DMS 273 treated with DMSO at 0.1 percent for 48 hours (cell line): Measurements from ENCODE around the gene ZSCAN25.
"Not testable (repeated sequence)": the region's sequence is repeated elsewhere in the genome, so short reads cannot be mapped to it uniquely, and the experiment has no call there.

Source experiments
- DNase-seq: peaks from one replicate; lab custom pipeline; 2025; lab: John Stamatoyannopoulos, UW

Gene ZSCAN25

GRCh38 chr7:99645590-99645989, 28.8 kb downstream of the ZSCAN25 start:
- no peak for DNase-seq

- DNase-seq: no peak
Measured at GRCh38 chr7:99648843-99649242, 32.1 kb downstream of the ZSCAN25 start.

DNA sequence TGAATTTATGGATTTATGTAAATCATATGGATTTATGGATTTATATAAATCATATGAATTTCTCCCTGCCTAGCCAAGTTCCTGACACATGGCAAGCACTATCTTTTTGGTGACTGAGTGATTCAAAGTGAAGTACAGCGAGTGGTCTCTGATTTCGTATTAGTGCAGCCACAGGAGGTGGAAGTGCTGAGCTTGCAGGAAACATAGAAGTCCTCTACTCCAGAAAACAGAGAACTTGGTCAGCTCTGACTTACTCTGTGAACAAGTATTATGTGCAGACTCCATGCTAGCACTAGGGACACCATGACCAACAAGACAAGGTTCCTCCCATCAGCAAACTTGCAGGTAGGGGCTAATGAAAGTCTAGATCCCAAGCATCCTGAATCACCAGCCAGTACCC, 34.5 kb downstream of the ZSCAN25 start:
- no peak for DNase-seq

DNA sequence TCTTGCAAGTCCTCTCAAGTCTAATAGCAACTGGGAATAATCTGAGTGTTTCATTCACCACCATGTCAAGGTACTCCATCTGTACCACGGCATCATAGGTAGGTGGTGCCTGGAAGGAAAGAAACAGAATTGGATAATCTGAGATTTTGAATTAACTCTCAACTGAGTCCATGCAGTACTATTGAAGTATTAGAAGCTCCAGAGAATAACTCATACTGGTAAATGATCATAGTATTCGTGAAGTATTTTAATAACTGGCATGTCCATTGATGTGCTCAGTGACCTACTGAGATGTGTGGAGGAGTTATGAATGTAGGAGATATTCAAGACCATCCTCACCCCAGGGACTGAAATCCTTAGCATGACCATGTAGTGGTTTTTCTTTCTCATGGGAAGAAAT, 35.9 kb downstream of the ZSCAN25 start:
- DNase-seq: no peak

- not testable (repeated sequence) for DNase-seq
Measured at GRCh38 chr7:99653269-99653668, 36.5 kb downstream of the ZSCAN25 start.

GRCh38 chr7:99653754-99654153, 37.0 kb downstream of the ZSCAN25 start:
- no peak for DNase-seq

GRCh38 chr7:99654626-99655025, 37.9 kb downstream of the ZSCAN25 start:
- not testable (repeated sequence) for DNase-seq

DNA sequence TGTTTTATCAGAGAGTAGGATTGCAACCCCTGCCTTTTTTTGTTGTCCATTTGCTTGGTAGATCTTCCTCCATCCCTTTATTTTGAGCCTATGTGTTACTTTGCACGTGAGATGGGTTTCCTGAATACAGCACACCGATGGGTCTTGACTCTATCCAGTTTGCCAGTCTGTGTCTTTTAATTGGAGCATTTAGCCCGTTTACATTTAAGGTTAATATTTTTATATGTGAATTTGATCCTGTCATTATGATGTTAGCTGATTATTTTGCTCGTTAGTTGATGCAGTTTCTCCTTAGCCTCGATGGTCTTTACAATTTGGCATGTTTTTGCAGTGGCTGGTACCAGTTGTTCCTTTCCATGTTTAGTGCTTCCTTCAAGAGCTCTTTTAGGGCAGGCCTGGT, 41.1 kb downstream of the ZSCAN25 start:
- DNase-seq: not testable (repeated sequence)

DNA sequence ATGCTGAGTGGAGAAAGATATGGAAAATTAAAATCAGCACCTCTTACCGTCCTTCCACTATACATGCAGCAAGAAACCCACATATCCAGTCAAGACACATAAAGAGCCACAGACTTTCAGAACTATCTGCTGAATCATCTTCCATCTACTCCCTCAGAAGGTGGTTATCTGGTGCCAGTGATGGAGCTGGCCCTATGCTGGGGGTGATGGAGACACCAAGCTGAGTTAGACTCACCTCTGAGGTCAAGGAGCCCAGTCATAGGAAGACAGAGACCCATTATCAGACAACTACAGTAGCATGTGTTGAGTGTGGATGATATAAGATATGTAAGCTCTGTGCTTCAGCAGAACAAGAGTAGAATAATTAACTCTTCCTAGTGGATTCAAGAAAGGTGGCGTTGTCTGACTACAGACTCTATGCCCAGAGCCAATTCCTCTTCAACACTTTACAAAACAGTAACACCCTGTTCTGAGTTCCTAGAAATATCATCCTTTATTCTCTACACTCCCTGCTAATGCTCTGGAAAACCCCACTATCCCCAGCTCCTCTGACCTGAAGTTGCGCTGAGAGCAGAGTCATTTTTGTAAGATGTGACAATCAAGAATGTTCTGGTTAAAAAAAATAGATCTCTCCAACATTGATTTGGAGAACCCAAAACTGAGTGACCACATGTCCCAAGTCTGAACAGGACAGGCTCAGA, 48.7 kb downstream of the ZSCAN25 start:
- DNase-seq: no peak

- no peak for DNase-seq
Measured at GRCh38 chr7:99666013-99666395, 49.3 kb downstream of the ZSCAN25 start.

DNA sequence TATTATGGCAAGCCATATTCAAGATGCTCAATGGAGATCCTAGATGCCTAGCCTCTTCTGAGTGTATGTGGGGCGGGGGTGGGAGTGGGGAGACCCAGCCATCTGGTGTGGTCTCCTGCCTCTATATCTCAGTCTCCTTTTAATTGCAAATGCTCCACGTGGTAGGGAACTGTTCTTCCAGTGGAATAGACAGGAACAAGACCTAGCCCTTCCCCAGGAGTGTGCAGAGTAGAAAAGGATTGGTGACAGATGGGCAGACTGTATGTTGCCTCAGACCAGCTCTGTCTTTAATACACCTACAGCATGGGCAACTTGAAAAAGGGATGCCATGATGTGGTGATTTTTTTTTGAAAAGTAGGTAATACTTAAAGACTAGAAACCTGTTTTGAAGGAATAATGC, 50.4 kb downstream of the ZSCAN25 start:
- peak; percentile 61 for DNase-seq

GRCh38 chr7:99668541-99668940, 51.8 kb downstream of the ZSCAN25 start:
- no peak for DNase-seq

- DNase-seq: no peak
Measured at GRCh38 chr7:99669782-99670181, 53.0 kb downstream of the ZSCAN25 start.

DNA sequence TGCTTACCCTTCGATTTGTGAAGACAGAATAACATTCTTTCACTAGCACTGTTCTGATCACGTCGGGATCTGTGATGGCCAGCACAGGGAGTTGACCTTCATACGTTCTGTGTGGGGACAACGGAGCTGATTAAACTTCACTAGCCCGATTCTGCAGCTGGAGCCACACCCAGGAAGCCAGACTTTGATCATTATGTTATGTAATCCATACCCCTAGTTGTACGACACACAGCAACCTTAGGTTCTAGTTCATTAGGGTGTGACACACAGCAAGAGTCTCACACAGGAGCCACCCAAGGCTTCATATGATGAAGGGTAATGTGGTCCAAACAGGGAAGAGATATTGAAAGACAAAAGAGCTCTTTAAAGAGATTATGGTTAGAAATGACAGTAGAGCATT, 55.8 kb downstream of the ZSCAN25 start:
- no peak for DNase-seq

- DNase-seq: no peak
Measured at GRCh38 chr7:99674995-99675742, 58.4 kb downstream of the ZSCAN25 start.

DNA sequence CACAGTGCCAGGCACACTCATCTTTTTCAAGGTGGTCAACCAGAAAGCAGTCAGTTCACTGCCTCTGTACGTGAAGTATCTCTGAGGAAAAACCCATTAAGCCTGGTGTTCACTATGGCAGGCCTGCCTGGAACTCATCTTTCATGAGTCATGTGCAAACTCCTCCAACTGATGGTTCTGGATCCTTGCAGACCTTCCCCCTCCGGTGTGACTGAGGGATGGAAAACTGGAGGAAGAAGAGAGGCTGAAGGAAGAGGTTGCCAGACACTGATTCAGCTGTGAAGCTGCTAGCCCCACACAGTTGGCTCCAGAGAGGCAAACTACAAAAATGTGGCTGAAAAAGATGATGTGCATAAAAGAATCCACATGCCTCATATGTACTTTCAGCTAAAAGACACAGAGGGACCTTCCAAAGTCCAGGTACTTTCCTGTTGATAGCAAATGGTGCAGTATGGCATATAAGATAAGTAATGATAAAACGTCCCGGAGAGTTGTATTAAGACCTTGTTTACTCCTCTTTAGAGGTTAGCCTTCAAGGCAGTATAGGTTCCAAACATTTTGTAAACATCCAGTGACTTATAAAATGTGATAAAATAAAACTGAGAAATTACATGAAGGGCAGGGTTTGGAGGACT, 60.4 kb downstream of the ZSCAN25 start:
- no peak for DNase-seq

- DNase-seq: no peak
Measured at GRCh38 chr7:99677648-99678045, 60.9 kb downstream of the ZSCAN25 start.

GRCh38 chr7:99679032-99679399, 62.3 kb downstream of the ZSCAN25 start:
- DNase-seq: no peak

GRCh38 chr7:99679400-99680191, 62.9 kb downstream of the ZSCAN25 start, which contains the start of gene CYP3A5:
Gene CYP3A5, minus strand, starts transcription at chr7:99679996. Its CDS starts 100 bp downstream, at chr7:99679896.
- DNase-seq: no peak
